Fibroblast of skin of right quadriceps (primary cell): ENCODE measurements around the gene ADCY10.
A peak's percentile ranks its signal among the peaks of the same experiment; 100 is the strongest.

Experiments
- DNase-seq: peaks from one replicate; pipeline ENCODE4 v3.0.0-alpha.2; 2013

The ADCY10 gene

DNA sequence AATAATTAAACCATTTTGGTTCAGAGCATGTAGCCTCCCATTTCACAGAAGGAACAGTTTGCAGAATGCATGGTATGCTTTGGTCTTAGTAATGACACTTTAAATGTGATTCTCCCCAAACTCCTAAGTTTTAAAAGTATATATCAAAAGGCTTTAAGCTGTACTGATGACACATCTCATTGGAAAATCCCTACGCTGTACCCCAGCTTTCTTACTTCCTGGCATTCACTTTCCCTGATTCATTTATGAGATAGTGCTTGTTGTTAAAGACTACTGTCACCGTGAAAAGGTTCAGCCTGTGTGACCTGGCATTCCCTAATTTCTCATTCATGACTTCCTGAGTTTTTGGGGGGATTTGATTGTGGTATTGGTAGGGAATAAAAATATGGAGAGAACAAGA is 138.8 kb downstream of the ADCY10 start:
- DNase-seq = peak; percentile 37

GRCh38 chr1:167774710-167775109 is 139.2 kb downstream of the ADCY10 start:
- DNase-seq = peak; percentile 42

DNA sequence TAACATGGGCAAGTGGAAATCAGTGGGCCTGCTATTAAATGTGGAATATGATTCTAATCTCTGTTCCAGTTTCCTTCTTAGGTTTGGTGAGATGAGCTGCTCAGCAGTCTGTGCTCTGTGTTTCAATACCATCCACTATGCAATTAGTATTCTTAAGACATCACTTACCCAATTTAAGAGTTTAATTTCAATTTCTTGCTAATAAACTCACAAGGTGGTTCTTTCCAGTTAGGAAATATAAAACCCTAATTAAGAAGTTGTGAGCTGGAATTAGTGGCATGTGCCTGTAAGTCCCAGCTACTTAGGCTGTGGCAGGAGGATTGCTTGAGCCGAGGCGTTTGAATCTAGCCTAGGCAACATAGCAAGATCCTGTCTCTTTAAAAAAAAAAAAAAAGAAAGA is 140.4 kb downstream of the ADCY10 start:
- DNase-seq = no peak

GRCh38 chr1:167772436-167772835 is 141.5 kb downstream of the ADCY10 start:
- no peak for DNase-seq

- no peak for DNase-seq
Observed at GRCh38 chr1:167770127-167770526, 143.8 kb downstream of the ADCY10 start.

DNA sequence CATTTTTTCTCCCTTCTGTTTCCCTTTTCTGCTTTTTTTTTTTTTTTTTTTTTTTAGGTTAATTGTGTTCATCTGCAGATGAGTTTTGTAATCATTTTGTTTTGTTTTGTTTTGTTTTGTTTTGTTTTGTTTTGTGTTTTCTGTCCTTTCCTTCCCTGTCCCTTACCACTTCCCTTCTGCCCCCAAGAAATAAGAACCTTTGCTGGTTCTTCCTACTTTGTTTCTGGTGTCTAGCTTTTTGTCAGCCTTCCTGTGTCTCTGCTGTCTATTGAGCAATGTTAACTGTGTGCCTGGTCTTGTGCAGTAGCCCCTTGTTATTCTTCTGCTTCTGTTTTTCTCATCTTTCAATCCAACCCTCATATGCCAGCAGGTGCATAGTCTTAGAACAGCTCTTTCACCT is 146.2 kb downstream of the ADCY10 start:
- no peak for DNase-seq

DNA sequence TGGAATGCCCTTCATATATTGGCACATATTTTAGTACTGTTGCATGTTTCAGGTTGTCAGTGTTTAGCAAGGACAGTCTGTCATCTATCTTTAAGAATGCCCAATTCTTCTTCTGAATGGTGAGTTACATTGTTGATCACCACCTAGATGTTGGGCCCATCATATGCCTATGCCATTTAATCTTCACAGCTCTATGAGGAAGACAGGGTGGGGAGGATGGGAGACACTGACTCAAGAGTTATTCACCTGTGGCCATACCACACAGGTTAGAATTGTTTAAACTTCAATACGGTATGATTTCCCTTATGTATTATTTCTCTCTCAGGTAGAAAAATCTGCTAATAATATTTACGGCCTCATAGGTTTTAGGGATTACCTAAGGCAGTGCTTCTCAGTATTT is 147.4 kb downstream of the ADCY10 start:
- DNase-seq = no peak

DNA sequence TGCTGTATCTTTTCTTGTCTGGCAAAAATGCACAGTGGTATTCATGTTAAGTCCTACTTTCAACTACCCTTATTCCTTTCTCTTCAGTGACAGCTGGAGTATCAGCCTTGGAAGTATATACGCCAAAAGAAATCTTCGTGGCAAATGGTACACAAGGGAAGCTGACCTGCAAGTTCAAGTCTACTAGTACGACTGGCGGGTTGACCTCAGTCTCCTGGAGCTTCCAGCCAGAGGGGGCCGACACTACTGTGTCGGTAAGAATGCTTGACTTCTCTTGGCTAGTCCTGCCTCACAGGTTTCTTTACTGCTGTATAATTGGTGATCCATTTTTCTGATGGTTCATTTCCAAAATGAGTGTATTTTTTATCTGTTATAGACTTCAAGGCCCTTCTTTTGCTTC is 148.4 kb downstream of the ADCY10 start:
- no peak for DNase-seq

DNA sequence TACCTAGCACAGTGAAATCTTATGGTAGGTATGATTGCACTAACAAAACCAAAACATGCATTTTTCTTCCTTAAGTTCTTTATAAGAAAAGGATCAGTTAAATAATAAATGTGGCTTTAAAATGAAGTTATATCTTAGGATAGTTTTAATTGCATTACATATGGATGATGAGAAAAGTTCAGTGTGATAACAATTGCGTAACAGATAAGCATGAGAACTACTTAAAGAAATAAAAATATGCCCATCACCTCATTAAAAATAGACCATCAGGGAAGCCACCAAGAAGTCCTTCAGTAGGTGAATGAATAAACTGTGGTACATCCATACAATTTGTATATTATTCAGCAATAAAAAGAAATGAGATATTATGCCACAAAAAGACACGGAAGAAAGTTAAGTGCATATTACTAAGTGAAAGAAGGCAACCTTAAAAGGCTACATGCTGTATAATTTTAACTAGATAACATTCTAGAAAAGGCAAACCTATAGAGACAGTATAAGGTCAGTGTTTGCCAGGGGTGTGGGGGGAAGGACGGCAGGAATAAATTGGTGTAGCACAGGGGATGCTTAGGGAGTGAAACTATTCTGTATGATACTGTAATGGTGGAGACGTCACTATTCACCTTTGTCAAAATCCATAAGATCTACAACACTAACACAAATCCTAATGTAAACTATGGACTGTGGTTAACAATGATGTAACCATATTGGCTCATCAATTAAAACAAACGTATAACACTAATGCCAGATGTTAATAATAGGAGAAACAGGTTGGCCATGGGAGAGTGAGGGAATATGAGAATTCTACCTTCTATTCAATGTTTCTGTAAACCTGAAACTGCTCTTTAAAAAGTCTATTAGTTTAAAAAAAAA is 149.2 kb downstream of the ADCY10 start:
- DNase-seq = no peak

DNA sequence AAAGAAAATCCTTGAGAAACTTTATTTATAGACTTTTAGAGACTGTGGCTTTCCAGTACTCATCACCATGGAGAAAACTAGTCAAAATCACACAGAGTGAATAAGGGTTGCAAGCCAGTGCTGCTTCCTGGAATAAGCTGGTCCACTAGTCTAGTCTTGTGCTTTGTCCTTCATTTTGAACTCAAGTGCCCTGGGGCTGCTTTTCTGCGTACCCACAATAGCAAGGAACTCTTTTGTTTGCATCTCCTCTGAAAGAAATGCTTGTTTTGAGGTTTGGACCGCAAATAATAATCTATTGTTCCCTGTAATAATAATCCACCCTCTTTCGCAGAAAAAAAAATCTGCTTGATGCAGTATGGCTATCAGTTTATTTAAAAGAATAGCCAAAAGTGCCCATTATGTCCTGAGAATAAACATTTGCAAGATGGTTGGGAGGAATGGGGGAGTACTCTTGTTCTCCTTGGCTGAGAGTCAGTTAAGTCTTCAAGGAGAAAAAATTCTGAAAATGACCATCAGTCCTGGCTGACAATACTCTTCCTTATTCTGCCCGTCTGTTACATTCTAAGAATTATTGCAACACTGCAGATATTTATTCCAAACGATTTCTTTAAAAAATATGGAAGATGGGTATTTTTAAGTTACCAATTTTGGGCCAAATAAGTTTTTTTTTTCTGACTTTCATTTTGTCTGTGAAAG is 150.3 kb downstream of the ADCY10 start:
- DNase-seq = no peak

DNA sequence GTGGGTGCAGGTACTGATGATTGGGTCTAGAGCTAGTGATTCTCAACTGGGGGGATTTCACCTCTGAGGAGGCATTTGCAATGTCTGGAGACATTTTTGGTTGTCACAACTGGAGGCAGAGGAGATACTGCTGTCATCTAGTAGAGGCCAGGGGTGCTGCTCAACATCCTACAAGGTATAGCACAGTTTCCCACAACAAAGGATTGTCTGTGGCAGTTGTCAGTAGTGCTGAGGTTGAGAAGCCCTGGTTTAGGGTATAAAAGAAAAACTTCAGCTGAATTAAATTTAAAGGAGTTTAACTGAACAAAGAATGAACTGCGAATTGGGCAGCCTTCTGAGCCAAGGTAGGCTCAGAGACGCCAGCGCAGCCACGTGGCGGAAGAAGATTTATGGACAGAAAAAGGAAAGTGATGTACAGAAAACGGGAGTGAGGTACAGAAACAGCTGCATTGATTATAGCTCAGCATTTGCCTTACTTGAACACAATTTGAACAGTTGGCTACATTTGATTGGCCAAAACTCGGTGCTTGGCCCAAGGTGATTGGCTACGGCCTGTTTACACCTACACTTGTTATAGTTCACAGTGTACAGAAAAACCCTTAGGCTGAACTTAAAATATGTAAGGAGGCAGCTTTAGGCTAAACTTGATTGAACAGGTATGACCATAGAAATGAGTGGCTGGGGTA is 151.7 kb downstream of the ADCY10 start:
- DNase-seq = no peak

GRCh38 chr1:167761400-167761799 is 152.5 kb downstream of the ADCY10 start:
- peak; percentile 18 for DNase-seq
